GM21737 (cell line): ENCODE measurements around the gene SPRY2.
"Not testable (repeated sequence)": the region's sequence is repeated elsewhere in the genome, so short reads cannot be mapped to it uniquely, and the experiment has no call there.

Source experiments
- ATAC-seq: cut with Tn5 transposase; IDR thresholded peaks from one replicate; pipeline ENCODE4 v1.9.1; 2021; ENCODE audit warnings: mild to moderate bottlenecking, moderate library complexity; ENCODE audit not compliant: unreplicated experiment

The SPRY2 gene

GRCh38 chr13:80355496-80356094 is 14.7 kb upstream of the SPRY2 start:
- ATAC-seq = not testable (repeated sequence)

GRCh38 chr13:80348750-80349149 is 7.8 kb upstream of the SPRY2 start:
- ATAC-seq = no peak

- ATAC-seq = no peak
Observed at GRCh38 chr13:80348314-80348713, 7.4 kb upstream of the SPRY2 start.

- no peak for ATAC-seq
Observed at GRCh38 chr13:80345771-80346510, 5.0 kb upstream of the SPRY2 start.

- ATAC-seq = not testable (repeated sequence)
Observed at GRCh38 chr13:80344032-80344431, 3.1 kb upstream of the SPRY2 start.

- peak; percentile 48 for ATAC-seq
Observed at GRCh38 chr13:80342471-80343371, 1.8 kb upstream of the SPRY2 start.

GRCh38 chr13:80341756-80342370 is 937 bp upstream of the SPRY2 start:
- no peak for ATAC-seq

- ATAC-seq = peak; percentile 28
Observed at GRCh38 chr13:80340651-80341100, 250 bp downstream of the SPRY2 start.

GRCh38 chr13:80339912-80340650 is 845 bp downstream of the SPRY2 start:
- ATAC-seq = peak; percentile 22

GRCh38 chr13:80339563-80339911 is 1.4 kb downstream of the SPRY2 start:
- no peak for ATAC-seq

- no peak for ATAC-seq
Observed at GRCh38 chr13:80338781-80339562, 2.0 kb downstream of the SPRY2 start.

GRCh38 chr13:80337288-80338081 is 3.4 kb downstream of the SPRY2 start:
- no peak for ATAC-seq

- no peak for ATAC-seq
Observed at GRCh38 chr13:80336776-80337287, 4.1 kb downstream of the SPRY2 start.

GRCh38 chr13:80336370-80336769 is 4.6 kb downstream of the SPRY2 start:
- ATAC-seq = no peak

- ATAC-seq = no peak
Observed at GRCh38 chr13:80334597-80335260, 6.2 kb downstream of the SPRY2 start.

GRCh38 chr13:80331984-80332383 is 8.9 kb downstream of the SPRY2 start:
- ATAC-seq = no peak

- no peak for ATAC-seq
Observed at GRCh38 chr13:80329250-80329649, 11.7 kb downstream of the SPRY2 start.

- no peak for ATAC-seq
Observed at GRCh38 chr13:80319004-80319403, 21.9 kb downstream of the SPRY2 start.
